GM19438 (cell line): ENCODE results near the gene IGSF21.

ENCODE experiments used
- ATAC-seq: cut with Tn5 transposase; IDR thresholded peaks from one replicate; pipeline ENCODE4 v1.9.1; 2021; ENCODE audit warnings: low read depth; ENCODE audit not compliant: unreplicated experiment

Gene IGSF21

GRCh38 chr1:18247151-18247550, 139.6 kb downstream of the IGSF21 start:
- no peak for ATAC-seq

GRCh38 chr1:18249631-18250030, 142.0 kb downstream of the IGSF21 start:
- no peak for ATAC-seq

GRCh38 chr1:18253093-18253492, 145.5 kb downstream of the IGSF21 start:
- ATAC-seq = no peak

- ATAC-seq = no peak
Measured at GRCh38 chr1:18256282-18257235, 149.0 kb downstream of the IGSF21 start.

DNA sequence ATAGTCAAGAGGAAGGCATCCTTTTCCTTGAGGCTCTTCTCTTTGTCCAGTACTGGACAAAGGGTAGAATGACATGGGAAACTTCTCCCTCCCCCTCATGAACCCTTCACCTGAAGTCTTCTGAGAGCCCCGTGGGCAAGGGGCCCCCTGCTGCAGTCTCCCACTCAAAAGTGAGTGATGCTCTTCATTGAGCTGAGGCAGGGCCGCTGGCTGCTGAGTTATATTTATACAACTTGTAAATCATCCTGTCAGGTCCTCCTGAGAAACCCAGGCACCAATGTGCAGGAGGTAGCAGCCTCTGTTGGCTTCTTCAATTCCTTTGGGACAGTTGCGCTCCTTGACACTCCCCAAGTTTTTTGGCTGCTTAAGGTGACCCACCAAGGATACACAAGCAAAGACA, 150.2 kb downstream of the IGSF21 start:
- no peak for ATAC-seq

- ATAC-seq = no peak
Measured at GRCh38 chr1:18261891-18262290, 154.3 kb downstream of the IGSF21 start.

DNA sequence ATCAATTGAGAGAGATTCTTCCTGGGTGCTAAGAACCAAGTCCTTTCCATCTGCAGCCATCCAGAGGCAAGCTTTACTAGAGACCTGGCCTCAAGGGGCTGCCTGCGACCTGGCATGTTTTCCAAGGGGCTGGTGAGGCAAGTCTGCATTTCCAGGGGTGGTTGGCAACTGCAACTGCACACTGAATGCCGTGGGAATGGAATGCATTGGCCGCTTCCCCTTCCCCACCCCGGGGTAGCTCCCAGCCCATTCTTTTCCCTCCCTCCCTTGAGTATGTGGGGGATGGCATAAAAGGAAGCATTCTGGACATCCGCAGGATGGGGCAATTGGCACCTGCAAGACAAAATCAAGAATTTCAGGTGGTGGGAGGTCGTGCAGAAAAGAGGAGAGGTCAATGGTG, 155.1 kb downstream of the IGSF21 start:
- ATAC-seq = no peak

DNA sequence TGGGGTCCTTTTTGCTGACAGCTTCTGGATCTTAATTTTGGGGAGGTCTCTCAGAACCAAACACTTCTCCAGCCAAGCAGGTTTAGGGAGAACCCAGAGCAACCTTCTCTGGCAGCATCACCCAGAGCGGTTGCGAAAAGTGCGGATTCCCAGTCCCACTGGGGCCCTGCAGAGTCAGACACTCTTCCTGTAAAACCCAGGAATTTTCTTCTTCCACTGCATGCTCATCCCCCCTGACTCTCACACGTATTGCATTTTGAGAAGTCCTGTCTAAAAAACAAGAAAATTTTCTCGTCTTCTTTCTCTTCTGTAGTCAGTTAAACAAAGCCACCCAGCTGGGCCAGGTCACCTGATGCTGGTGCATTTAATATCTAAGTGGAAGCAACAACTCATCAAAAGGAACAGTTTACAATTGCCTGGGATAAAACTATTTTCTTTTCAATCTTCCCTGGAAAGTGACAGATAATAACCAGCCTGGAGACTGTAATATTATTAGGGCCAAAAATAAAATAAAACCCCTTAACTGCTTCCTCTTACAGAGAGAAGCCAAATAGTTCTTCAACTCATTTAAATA, 156.0 kb downstream of the IGSF21 start:
- ATAC-seq = no peak

DNA sequence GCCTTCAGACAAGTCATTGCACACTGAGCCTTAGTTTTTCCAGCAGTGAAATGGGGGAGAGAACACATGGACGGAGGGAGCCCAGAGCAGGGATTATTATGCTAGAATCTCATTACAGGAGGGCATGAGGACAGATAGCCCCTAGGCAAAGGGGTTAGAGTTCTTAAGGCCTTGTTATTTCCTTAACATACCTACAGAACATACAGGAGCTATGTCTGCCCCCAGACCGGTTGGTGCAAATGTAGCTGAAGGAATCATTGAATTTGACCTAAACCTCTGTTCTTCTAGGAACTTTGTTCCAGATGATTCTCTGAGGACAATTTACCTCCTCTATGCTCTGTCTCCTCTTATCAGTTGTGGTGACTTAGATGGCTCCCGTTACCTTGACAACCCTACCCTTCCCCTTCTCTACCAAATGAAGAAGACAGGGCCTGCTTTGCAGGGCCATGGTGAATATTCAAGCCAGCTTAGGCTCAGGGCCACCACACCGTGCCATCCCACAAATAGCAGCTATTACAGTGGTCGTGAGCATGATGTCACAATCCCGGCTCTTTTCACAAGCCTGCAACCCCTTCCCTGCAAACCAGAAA, 156.9 kb downstream of the IGSF21 start:
- ATAC-seq = no peak

DNA sequence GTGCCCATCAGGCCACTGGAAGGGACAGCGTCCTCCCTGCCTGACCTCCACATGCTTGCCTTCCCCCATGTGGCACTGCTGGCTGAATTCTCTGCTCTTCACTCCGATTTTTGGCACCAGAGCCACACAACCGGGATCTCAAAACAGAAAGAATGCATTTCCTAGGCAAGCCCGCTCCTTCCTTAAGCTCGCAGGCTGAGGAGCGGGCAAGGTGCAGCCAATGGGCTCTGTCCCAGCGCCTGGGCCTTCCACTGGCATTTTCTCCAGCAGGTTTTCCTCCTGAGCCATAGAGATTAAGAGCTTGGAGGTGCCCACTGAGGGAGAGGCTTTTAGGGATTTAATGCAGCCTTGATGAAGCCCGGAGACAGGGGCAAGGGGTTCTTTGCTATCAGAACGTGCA, 158.0 kb downstream of the IGSF21 start:
- ATAC-seq = no peak

DNA sequence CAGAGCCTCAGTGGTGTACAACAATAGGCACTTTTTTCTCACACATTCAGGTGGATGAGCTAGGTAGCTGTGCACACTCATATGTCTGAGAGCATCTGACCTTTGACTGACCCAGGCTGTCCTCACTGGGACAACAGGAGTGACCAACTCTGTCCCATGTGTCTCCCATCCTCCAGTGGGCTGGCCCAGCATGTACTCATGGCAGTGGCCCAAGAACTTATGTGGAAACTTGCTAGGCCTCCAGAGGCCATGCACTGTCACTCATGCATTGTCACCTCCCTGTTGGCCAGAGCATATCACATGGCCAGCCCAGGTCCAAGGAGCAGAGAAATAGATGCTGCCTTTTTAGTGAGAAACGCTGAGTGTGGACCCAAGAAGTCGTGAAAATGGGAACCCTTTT, 158.8 kb downstream of the IGSF21 start:
- ATAC-seq = no peak

DNA sequence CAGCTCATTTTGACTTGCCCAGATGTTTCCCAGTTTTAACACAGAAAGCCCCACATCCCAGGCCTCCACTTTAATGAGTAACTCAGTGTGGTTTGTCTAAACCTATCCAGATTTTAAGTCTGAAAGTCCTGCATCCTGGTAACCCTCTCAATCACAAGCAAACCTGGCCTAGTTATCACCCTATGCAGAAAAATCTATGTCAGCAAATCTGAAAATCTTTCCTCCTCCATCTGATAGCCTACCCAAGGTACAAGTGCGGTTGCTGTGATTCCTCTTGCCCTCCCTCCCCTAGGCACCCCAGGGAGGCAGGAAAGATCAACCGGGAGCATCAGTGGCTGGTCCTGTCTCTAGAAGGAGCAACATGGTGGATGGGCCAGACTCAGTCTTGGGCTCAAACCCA, 163.7 kb downstream of the IGSF21 start:
- ATAC-seq = no peak

DNA sequence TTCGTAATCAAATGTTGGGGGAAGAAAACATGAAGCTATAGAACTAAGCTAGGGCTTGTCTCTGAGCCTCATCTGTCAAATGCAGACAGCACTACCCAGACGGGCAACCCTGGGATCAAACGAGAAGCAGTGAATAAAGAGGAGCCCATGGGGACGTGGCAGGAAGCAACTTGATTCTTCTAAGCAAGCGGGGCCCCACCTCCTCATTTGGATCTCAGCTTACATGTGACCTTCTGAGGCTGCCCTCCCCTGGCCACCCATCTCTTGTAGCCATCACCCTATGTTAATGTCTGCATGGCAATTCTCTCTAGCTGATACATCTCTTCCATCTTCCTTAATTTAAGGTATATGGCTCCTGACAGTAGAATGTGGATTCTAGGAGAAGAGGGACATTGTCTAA, 171.3 kb downstream of the IGSF21 start:
- ATAC-seq = no peak

DNA sequence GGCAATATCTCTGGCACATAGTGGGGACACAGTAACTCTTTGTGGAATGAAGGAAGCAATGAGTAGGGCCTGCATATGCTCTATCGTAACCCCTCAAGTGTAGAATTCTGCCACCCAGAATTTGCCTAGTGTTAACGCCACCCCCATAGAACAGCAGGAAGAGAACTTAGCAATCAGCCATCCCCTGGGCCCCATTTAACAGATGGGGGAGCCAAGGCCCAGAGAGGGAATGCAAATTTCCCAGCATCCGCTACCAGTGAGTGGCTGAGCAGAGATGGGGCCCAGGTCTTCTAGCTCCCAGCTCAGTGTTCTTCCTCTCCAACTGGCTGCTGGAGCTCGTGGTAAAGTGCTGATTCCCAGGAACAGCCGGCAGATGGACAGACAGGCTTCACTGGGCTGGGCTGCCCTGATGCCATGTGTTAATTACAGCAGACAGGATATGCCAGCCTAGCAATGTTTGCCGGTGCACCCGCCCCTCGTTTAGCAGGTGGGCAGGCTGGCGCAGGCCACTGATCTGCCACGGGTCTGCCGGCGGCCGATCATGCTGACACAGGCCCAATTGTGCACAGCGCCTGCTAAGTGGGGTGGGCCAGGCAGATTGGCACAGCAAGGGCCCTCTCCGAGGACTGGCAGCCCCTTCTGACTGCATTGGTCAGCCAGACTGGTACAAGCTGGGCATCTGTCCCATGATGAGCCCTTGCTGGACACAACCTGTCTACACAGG, 171.9 kb downstream of the IGSF21 start:
- no peak for ATAC-seq

DNA sequence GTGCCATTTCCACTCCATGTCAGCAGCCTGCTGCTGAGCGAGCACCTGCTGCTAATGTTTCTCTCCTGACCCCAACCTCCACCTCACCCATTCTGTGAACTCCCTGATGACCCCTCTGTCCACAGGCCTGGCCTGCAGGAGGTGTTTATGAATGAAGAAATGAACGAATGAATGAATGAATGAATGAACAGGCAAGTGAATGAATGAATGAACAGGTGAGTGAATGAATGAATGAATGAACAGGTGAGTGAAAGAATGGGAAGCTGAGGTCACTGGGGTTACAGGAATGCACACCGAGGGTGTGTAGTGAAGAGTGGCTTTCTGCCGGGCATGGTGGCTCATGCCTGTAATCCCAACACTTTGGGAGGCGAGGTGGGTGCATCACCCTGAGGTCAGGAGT, 173.4 kb downstream of the IGSF21 start:
- ATAC-seq = no peak

DNA sequence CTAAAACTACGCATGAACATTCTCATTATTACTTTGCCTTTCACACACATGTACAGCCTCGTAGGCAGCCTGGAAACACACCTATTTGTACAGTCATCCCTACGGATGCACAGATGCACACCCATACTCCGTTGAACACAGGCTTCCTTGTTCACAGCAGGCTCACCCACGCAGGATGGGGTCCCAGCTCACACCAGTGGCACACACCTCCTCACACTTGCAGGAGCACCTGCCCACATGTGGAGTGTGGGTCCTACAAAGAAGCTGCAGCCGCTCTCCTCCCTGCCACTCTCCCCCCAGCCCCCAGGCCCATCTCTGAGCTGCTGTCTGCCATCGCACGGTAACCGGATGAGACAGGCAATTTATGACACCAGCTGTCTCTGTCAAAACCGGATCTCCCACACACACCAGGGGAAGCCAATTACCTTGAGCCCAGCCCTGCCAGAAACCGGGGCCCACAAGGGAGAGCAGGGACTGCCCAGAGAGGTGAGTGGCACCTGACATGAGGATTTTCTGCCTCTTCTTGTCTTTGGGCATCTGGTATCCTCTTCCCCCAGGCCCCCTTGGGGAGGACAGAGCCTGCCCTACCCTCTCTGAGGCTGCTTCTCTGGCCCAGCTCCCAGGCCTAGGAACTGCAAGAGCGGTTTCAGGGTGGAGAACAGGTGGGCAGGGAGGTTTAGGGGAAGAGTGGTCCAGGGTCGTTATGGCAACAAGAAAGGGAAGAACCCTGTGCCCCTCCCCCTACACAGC, 175.4 kb downstream of the IGSF21 start:
- ATAC-seq = no peak

GRCh38 chr1:18283601-18284385, 176.2 kb downstream of the IGSF21 start:
- no peak for ATAC-seq

- no peak for ATAC-seq
Measured at GRCh38 chr1:18284805-18285537, 177.4 kb downstream of the IGSF21 start.

GRCh38 chr1:18285538-18285924, 177.9 kb downstream of the IGSF21 start:
- ATAC-seq = no peak
